Activated CD4-positive, alpha-beta memory T cell treated with anti-CD3 and anti-CD28 coated beads, Interleukin-2, amount 10 ng/mL, durations not matched to agents 7 days and 5 days (primary cell): ENCODE results near the gene ZFP69. TPM values are rescaled to one million over a fixed set of nuclear protein-coding genes. Genes with fewer than 3 reads are reported as not detected.

Experiments used
- CTCF ChIA-PET: fragments of 350-600 bp; sonication (Branson Sonifier 250); formaldehyde crosslinking; loops from one replicate; lab custom pipeline; 2021; ENCODE audit warnings: antibody characterized with exemption, inconsistent platforms; lab: Charles Lee
- POLR2A ChIA-PET: fragments of 350-600 bp; sonication (Branson Sonifier 250); formaldehyde crosslinking; loops from one replicate; lab custom pipeline; 2021; ENCODE audit warnings: antibody characterized with exemption; lab: Charles Lee
- DNase-seq: peaks from one replicate; pipeline ENCODE4 v3.0.0-alpha.2; 2020
- H3K27ac Mint-ChIP-seq: one replicate; pipeline ENCODE4 v1.8.0; 2021; ENCODE audit warnings: mild to moderate bottlenecking, mixed read lengths
- H3K27me3 Mint-ChIP-seq: one replicate; pipeline ENCODE4 v1.8.0; 2021; ENCODE audit warnings: mixed read lengths
- H3K36me3 Mint-ChIP-seq: one replicate; pipeline ENCODE4 v1.8.0; 2021; ENCODE audit warnings: low read depth, mixed read lengths
- H3K4me1 Mint-ChIP-seq: one replicate; pipeline ENCODE4 v1.8.0; 2021; ENCODE audit warnings: mixed read lengths
- H3K4me3 Mint-ChIP-seq: one replicate; pipeline ENCODE4 v1.8.0; 2021; ENCODE audit warnings: mild to moderate bottlenecking, mixed read lengths
- H3K9me3 Mint-ChIP-seq: one replicate; pipeline ENCODE4 v1.8.0; 2021; ENCODE audit warnings: mixed read lengths
- total RNA-seq, 2 experiments: library from RNA; stranded (reverse); gene quantifications; one replicate each; pipeline ENCODE4 v1.2.3, GENCODE V29; 2021

Gene ZFP69
- total RNA-seq, 2 experiments from 2014 or later: 2.3 to 2.5 TPM

DNA sequence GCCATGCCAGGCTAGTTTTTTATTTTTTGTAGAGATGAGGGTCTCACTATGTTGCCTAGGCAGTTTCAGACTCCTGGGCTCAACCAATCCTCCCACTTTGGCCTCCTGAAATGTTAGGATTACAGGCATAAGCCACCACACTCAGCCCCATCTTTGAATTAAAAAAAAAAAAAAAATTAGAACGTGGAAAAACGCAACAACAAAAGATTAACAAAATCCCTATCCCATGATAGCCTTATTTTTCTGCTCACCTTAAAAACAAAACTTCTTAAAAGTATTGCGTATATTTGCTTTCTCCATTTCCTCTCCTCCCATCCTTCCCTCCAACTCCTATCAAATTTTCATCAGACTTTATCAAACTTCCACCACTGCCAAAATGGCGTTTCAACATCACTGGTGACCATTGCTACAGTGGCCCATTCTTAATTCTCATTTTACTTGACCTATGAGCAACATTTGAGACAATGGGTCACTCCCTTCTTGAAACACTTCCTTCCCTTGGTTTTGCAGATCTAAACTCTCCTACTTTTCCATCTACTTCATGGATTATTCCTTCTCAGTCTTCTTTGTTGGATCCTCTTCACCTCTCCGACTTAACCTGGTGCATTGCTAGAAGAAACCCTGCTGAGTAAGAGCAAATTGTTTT is 53.8 kb downstream of the ZFP69 start:
- Mint-ChIP-seq H3K27ac (peak overlapping the region; percentile 81), H3K9me3 (peaks cover 19% of the 10 kb centered on the region), H3K4me1 (peaks cover 25% of the 10 kb centered on the region), H3K27me3 (peaks cover 4% of the 10 kb centered on the region), H3K36me3 (peaks cover 36% of the 10 kb centered on the region), H3K4me3 (peak overlapping the region; percentile 96)
- CTCF ChIA-PET: interaction anchor here (1.4 to 2.4 kb wide), 4 partner anchors 22 to 387 kb away, joined by 5 to 15 read pairs (median 6); partner anchors contain the start of gene EXO5
- no peak for DNase-seq
- POLR2A ChIA-PET: interaction anchor here (1.1 to 3.0 kb wide), 8 partner anchors 20 to 273 kb away, joined by 3 to 23 read pairs (median 5); partner anchors contain the start of genes EXO5, NFYC, SMAP2 and ZFP69B

DNA sequence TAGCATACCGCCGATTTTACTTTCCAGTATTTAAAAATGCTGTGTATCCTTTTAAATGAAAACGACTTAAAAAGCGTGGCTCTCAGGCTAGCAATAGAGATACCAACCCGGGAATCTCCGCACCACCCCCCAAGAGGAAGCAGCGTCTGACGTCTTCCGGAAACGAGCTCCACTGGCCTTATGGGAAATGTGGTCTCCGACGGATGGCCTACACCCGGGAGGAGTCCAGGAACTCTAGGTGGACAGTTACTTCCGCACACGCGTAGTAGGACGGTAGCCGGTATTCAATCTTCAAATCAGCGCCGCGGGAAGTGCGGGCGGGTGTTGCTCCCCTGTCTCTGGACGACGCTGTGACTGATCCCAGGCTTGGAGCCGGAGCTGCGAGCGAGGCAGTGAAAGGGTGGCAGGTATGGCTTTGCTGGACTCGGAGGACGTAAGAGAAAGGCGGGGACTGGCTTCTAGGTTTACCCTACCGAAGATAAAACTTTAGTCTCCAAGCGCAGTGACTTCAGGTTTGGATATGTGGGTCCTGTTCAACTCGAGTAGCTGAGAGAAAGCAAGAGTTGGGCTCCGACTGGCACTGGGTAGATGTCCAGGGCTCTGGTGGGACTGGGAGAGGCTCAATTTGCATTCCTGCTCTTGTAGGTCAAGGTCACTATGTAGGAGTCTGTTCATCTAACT is 54.4 kb downstream of the ZFP69 start, which contains the start of gene ZNF684:
ZNF684 (plus strand) TSS at position 257 of the 681 bp plus-strand sequence. CDS start 1,530 bp downstream, outside the sequence.
- ChIA-PET POLR2A (interaction anchor here (0.7 to 3.0 kb wide), 13 partner anchors 11 to 711 kb away, joined by 3 to 23 read pairs (median 4); partner anchors contain the start of genes EXO5, NFYC, SMAP2 and ZFP69B), CTCF (interaction anchor here (0.6 to 2.4 kb wide), 17 partner anchors 10 to 618 kb away, joined by 3 to 15 read pairs (median 4); partner anchors contain the start of genes CITED4, EXO5 and ZFP69)
- peaks cover 25% of the 10 kb centered on the region for H3K4me1 Mint-ChIP-seq
- peaks cover 2% of the 10 kb centered on the region for H3K27me3 Mint-ChIP-seq
- peak within 1 kb of the TSS; percentile 81 for H3K27ac Mint-ChIP-seq
- peaks cover 37% of the 10 kb centered on the region for H3K36me3 Mint-ChIP-seq
- H3K4me3 Mint-ChIP-seq: peak within 1 kb of the TSS; percentile 96
- H3K9me3 Mint-ChIP-seq: peaks cover 15% of the 10 kb centered on the region
- peak; percentile 85 for DNase-seq

DNA sequence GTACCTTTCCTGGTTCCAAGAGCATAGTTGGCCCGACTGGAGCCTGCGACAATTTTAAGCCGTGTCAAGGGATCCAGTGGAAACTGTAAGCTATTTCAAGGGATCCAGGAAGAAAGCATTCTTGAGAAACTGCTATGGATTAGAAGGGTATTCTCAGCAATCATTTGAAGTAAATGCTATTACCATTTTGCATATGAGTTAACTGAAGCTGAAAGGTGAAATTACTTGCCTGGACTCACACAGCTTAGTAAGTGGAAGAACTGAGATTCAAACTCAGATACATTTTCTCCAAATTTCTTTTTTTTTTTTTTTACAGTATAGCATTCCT is 54.9 kb downstream of the ZFP69 start:
- Mint-ChIP-seq H3K4me1 (peaks cover 25% of the 10 kb centered on the region), H3K27ac (peak overlapping the region; percentile 81), H3K27me3 (peaks cover 2% of the 10 kb centered on the region), H3K36me3 (peaks cover 39% of the 10 kb centered on the region), H3K4me3 (peak overlapping the region; percentile 96), H3K9me3 (peaks cover 16% of the 10 kb centered on the region)
- ChIA-PET POLR2A (interaction anchor here (0.7 to 3.0 kb wide), 13 partner anchors 11 to 711 kb away, joined by 3 to 23 read pairs (median 4); partner anchors contain the start of genes EXO5, NFYC, SMAP2 and ZFP69B), CTCF (interaction anchor here (0.6 to 2.4 kb wide), 21 partner anchors 9 to 618 kb away, joined by 3 to 15 read pairs (median 4); partner anchors contain the start of genes CITED4, EXO5, ZFP69 and ZFP69B)
- DNase-seq: no peak

DNA sequence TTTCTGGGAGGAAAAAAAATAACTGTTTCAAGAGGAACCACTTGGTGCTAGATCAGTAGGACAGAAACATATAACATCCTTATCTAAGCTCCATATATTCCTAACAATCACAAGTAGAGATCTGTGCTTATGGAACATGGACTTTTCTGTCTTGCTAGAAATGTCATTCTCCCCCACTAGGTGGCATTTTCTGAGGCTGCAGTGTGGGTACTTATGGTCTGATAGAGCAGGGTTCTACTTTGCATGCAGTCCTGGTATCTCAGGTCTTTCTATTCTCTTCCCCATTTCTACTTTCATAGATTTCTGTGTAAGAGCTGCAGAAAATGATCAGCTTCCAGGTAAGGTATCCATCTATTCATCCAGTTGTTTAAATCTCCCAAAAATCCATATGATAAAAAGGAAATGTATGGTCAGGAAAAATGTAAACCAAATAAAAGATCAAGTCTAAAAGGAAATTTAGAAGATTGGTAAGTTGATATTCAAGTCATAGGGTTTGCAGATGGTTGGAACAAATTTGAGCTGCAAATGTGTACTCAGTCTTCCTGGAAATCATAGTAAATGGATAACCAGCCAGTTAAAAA is 55.8 kb downstream of the ZFP69 start:
- CTCF ChIA-PET: interaction anchor here (0.8 to 2.4 kb wide), 19 partner anchors 11 to 419 kb away, joined by 3 to 15 read pairs (median 3); partner anchors contain the start of genes CITED4, EXO5, ZFP69 and ZFP69B
- Mint-ChIP-seq H3K9me3 (peaks cover 13% of the 10 kb centered on the region), H3K4me1 (peaks cover 25% of the 10 kb centered on the region), H3K4me3 (peak overlapping the region; percentile 48), H3K27ac (no peak overlapping the region), H3K27me3 (no peaks in the 10 kb centered on the region), H3K36me3 (peaks cover 44% of the 10 kb centered on the region)
- peak; percentile 23 for DNase-seq
- POLR2A ChIA-PET: interaction anchor here (0.9 to 3.0 kb wide), 8 partner anchors 10 to 494 kb away, joined by 3 to 23 read pairs (median 4); partner anchors contain the start of genes CTPS1, EXO5, NFYC and ZFP69B

DNA sequence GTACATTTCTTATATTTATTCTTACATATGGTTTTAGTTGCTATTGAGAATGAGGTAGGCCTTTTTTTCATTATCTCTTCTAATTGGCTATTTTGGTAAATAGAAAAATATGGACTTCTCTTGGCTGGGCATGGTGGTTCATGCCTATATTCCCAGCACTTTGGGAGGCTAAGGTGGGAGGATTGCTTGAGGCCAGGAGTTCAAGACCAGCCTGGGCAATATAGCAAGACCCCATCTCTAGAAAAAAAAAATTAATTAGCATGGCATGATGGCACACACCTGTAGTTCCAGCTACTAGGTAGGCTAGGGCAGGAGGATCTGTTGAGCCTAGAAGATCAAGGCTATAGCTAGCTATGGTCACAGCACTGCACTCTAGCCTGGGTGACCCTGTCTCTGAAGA is 57.5 kb downstream of the ZFP69 start:
- POLR2A ChIA-PET: no interaction called here
- Mint-ChIP-seq H3K27me3 (no peaks in the 10 kb centered on the region), H3K4me1 (peaks cover 25% of the 10 kb centered on the region), H3K9me3 (peaks cover 14% of the 10 kb centered on the region), H3K27ac (no peak overlapping the region), H3K4me3 (no peak overlapping the region), H3K36me3 (peaks cover 48% of the 10 kb centered on the region)
- CTCF ChIA-PET: no interaction called here
- DNase-seq: no peak

DNA sequence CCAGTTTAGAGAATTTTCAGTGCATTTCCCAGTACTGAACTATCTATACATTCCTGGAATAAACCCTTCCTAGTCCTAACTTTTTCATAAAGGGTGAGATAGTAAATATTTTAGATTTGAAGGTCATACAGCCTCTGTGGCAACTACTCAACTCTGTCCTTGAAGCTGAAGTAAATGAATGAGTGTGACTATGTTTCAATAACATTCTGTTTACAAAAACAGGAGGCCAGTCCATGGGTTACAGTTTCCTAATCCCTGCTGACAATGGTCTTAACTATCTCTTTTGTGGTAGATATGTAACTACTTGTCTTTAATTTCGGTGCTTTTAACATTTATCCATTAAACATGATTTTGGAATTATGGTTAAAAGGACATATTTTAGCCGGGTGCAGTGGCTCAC is 58.6 kb downstream of the ZFP69 start:
- POLR2A ChIA-PET: no interaction called here
- H3K4me3 Mint-ChIP-seq: no peak overlapping the region
- peaks cover 12% of the 10 kb centered on the region for H3K9me3 Mint-ChIP-seq
- peaks cover 57% of the 10 kb centered on the region for H3K36me3 Mint-ChIP-seq
- no peak overlapping the region for H3K27ac Mint-ChIP-seq
- peaks cover 25% of the 10 kb centered on the region for H3K4me1 Mint-ChIP-seq
- CTCF ChIA-PET: no interaction called here
- H3K27me3 Mint-ChIP-seq: no peaks in the 10 kb centered on the region
- no peak for DNase-seq

DNA sequence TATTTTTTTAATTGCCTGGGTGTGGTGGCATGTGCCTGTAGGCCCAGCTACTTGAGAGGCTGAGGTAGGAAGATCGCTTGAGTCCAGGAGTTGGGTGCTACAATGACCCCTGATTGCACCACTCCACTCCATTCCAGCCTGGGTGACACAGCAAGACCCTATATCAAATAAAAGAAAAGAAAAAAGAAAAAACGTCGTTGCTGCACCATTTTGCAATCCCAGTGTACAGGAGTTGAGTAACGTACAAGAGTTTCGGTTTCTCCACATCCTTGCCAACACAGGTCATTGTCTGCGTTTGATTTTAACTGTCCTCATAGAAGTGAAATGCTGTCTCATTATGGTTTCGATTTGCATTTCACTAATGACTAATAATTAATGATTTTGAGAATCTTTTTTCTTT is 62.2 kb downstream of the ZFP69 start:
- ChIA-PET POLR2A (no interaction called here), CTCF (no interaction called here)
- H3K27me3 Mint-ChIP-seq: no peaks in the 10 kb centered on the region
- DNase-seq: no peak
- peaks cover 70% of the 10 kb centered on the region for H3K36me3 Mint-ChIP-seq
- H3K9me3 Mint-ChIP-seq: peaks cover 18% of the 10 kb centered on the region
- H3K27ac Mint-ChIP-seq: no peak overlapping the region
- H3K4me1 Mint-ChIP-seq: no peaks in the 10 kb centered on the region
- H3K4me3 Mint-ChIP-seq: no peak overlapping the region

Other genes starting within 250 kb of the ZFP69 start
- not detected for gene TMCO2, start 229.4 kb upstream of the ZFP69 start, total RNA-seq
- 10 to 100 TPM; 23.8 to 25.4 TPM for gene ZMPSTE24, start 219.1 kb upstream of the ZFP69 start, total RNA-seq
- gene COL9A2, start 160.0 kb upstream of the ZFP69 start, total RNA-seq: 1 to 10 TPM; 7.2 to 8.2 TPM
- 100 to 1,000 TPM; 172 to 173 TPM for gene SMAP2, start 103.6 kb upstream of the ZFP69 start, total RNA-seq
- gene ZFP69B, start 26.8 kb upstream of the ZFP69 start, total RNA-seq: 1 to 10 TPM; 5.4 to 5.9 TPM
- gene EXO5, start 31.5 kb downstream of the ZFP69 start, total RNA-seq: 10 to 100 TPM; 12.3 to 12.6 TPM
- 1 to 10 TPM; 6.6 to 6.8 TPM for gene ZNF684, start 54.3 kb downstream of the ZFP69 start, total RNA-seq
- gene RIMS3, start 188.4 kb downstream of the ZFP69 start, total RNA-seq: 1 to 10 TPM; 5.6 to 6.1 TPM
- 10 to 100 TPM; 78.7 to 84.1 TPM for gene NFYC, start 214.4 kb downstream of the ZFP69 start, total RNA-seq